ENCODE measurements around the gene MALL.
"Not testable (repeated sequence)": the region's sequence is repeated elsewhere in the genome, so short reads cannot be mapped to it uniquely, and the experiment has no call there.

The MALL gene
- 0 reads per million in 2 donors for total RNA-seq

DNA sequence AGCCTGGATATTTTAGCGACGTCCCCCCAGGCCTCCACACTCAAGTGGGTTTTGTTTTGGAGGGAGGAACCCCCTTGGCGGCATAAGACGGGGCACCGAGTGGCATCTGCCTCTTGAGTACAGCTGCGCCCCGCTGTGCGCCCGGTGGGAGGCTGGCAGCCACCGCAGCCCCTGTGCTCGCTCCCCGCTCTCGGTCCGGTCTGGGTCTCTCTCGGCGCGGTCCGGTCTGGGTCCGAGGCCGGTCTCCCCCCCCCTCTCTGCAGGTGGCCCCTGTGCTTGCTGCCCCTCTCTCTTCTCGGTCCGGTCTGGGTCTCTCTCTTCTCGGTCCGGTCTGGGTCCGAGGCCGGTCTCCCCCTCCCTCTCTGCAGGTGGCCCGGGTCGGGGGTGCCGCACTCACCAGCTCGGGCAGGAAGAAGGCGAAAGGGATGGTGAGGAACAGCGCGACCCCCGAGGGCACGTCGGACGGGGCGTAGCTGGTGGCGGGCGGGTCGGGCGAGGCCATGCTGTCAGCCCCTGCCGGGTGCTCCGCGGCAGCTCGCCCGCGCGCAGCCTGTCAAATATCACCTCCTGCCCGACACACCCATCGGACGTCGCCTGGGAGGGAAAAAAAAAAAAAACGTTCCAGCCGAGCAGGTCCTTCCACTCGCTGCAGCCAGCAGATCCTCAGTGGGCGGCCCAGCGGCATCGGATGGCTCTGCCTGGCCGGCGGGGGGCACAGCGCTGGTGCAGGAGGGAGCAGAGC lies at the start of gene MALL:
Gene MALL (minus strand): TSS at position 532 of the 742 bp plus-strand sequence. CDS start 30 bp downstream, at position 502.
- no peak for DNase-seq

DNA sequence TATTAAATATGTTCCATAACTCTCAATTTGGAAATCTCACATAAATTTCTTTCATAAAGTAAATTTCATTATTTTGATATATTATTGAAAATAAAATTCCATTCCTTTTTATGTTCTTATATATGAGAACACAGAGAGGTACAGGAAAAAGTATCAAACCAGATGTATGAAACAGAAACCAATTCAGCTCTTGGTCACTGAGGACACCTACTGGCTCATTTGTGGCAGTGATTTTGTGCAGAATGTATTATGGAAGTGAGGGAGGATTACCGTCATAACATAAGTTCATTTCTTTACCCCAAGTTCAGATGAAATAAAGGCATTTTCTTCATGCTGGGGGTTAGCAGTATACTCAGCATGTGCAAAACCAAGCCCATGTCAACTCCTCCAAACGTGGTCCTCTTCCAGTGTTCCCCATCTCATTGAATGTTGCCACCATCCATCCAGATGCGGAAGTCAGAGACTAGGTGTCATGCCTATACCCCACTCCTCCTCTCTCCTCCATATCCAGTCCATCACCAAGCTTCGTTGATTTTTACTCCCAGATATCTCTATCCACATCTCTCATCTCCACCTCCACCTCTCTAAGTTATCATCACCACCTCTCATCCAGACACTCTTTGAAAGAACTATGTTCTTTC lies 41.7 kb upstream of the MALL start:
- no peak for DNase-seq

DNA sequence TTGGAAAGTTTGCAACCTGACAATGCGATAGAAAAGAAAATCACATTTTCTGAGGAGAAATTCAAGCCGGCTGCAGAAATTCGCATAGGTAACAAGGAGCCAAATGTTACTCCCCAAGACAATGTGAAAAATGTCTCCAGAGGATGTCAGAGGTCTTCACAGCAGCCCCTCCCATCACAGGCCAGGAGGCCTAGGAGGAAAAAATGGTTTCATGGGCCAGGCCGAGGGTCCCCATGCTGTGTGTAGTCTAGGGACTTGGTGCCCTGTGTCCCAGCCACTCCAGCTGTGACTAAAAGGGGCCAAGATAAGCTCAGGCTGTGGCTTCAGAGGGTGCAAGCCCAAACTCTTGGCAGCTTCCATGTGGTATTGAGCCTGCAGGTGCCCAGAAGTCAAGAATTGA lies 39.2 kb upstream of the MALL start:
- DNase-seq, result not testable (repeated sequence)

DNA sequence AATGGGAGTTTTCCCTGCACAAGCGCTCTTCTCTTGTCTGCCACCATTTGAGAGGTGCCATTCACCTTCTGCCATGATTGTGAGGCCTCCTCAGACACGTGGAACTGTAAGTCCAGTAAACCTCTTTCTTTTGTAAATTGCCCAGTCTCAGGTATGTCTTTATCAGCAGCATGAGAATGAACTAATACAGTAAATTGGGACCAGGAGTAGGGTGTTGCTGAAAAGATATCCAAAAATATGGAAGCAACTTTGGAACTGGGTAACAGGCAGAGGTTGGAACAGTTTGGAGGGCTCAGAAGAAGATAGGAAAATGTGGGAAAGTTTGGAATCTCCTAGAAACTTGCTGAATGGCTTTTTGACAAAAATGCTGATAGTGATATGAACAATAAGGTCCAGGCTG lies 38.6 kb upstream of the MALL start:
- not testable (repeated sequence) for DNase-seq

DNA sequence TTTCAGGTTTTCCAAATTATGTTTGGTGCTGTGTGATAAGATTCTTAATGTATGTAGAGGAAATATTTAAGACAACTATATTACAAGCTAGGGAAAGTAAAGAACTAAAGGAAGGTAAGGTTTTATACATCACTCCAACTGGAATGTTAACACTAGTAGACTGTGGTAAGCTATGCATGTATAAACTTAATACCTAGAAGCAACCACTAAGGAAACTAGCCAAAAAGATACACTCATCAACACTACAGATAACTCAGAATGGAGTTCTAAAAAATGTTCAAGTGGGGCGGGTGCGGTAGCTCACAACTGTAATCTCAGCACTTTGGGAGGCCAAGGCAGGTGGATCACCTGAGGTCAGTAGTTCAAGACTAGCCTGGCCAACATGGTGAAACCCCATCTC lies 37.8 kb upstream of the MALL start:
- no peak for DNase-seq

DNA sequence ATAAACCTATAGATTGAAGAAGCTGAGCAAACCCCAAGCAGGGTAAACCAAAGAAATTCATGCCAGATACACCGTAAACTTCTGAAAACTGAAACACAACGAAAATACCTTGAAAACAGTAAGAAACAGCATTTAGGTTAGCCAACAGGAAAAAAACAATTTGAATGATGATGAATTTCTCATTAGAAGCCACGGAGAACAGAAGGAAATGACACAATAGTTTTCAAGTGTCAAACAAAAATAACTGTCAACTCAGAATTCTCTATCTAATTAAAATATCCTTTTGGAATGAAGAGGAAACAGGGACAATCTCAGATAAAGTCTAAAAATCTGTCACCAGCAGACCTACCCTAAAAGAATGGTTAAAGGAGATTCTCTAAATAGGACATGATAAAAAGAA lies 37.3 kb upstream of the MALL start:
- no peak for DNase-seq

DNA sequence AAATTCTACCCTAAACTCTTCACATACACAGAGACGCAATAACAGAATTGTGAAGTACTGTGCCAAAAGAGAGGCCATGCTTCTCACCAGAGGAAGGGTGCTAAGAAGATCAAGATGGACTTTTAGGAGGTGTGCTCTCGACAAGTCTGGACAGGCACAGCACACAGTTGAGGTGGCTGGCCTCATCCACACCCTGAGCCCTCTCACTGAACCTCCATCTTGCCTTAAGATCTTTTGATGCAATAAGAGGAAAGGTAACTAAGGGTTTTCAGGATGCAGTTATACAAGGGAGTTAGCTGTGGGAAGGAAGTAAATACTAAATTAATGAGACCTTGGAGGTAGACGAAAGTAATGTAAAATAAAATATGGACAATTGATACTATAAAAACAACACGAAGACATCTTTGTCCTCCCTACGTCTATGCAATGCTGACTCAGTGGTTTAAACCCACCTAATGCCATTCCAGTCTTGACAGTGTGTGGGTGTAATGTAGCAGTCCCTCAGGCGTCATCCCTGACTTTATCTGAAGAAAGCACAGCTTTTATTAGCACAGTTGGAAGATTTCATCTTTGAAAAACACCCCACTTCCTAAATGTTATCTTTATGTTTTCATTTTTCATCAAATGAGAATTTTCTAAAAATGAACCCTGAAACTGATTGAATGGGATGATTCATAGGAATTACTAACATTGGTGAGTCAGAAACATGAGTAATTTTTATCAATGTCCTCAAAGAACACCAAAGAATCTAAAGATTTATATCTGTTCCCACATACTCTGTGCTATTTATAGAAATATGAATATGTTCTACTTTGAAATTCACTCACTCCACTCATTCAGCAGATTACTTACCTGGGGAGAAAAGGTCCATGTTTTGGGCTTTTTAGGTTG lies 34.0 kb upstream of the MALL start:
- DNase-seq, result no peak

DNA sequence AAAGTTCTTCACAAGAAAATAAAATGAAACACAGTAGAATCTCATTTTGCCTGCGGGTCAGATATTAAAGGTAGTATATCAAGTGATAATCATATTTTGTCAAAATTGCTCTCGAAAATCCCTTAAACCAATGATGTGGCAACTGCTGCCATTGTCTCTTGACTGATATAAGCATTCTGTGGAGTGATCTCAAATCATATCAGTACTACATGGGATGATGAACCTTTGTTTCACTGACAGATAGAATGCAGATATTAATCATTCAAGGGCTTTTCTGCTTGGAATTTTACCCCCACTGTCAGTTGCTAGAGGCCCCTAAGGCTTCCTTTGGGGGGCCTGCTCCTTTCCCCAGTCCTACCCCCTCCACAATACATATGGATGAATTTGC lies 31.3 kb upstream of the MALL start:
- DNase-seq, result no peak

DNA sequence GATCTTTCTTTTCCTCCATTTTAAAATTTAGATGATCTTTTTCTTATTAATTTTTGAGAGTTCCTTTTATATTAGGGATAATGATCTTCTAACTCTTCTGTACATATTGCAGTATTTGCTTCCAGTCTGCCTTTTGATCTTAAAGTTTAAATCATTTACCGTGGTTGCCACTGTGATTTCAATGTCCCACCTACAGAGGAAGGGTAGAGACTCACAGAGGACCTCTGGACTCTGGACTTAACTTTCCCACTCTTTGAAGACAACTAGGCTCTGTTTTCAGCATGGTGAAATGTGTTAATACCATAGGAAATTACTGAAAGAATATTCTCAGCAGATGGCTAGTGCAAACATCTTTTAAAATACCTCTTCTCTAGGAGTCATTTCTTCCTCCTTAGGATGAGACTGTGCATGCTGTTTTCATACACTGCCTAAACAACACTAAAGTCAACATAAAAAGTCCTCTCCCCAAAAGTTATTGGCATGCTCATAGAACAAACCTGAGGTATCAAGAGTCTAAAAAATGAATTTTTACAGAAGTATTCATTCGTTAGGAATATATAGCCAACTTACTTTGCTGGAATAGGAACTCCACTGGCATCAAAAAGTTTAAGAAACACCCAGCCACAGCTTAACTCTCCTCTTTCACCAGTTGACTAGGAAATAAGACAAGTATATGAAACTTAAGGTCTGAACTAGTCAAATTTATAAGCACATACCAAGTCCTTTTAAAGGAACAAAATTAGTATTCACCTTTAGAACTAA lies 30.7 kb upstream of the MALL start:
- no peak for DNase-seq

DNA sequence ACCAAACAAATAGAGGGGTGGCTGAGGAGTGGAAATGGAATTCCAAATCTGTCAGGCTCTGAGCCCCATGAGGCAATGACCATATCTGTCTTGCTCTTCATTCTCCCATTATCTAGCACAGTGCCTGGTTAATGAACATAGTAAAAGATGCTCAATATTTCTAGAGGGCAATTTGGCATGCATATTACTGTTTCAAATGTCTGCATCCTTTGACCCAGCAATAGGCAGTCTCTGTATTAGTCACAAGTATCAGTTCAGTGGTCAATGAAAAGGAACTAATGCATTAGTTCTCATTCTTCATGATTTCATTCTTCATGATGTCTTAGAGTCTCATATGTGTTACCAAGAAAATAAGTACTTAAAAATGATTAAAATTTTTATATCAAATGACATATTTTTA lies 28.4 kb upstream of the MALL start:
- no peak for DNase-seq

DNA sequence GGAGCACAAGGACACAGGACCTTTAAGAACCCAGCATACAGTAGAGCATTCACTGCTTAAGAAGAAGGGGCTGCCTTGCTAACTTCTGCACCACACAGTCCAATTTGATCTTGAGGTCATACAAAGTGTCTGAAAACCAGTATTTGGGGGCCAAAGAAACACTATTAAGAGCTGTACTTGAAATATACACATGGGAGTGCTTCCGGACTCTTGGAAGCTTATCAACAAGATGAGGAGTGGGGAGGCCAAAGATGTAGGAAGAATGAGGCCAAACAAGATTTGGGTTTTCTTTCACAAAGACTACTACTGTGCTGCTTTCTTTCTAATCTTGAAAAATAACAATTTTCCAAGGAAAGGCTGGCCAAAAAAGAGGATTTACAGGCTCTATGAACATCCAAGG lies 24.8 kb upstream of the MALL start:
- no peak for DNase-seq

DNA sequence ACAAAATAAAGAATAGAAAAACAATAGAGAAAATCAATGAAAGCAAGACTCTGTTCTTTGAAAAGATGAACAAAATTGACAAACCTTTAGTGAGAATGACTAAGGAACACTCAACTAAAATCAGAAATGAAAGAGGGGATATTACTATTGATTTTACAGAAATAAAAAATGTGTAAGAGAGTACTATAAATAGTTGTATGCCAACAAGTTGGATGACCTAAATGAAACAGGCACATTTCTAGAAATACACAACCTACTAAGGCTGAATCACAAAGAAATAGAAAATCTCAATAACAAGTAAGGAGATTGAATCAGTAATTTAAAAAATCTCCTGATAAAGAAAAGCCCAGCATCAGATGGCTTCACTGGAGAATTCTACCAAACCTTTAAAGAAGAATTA lies 18.4 kb upstream of the MALL start:
- DNase-seq, result no peak

DNA sequence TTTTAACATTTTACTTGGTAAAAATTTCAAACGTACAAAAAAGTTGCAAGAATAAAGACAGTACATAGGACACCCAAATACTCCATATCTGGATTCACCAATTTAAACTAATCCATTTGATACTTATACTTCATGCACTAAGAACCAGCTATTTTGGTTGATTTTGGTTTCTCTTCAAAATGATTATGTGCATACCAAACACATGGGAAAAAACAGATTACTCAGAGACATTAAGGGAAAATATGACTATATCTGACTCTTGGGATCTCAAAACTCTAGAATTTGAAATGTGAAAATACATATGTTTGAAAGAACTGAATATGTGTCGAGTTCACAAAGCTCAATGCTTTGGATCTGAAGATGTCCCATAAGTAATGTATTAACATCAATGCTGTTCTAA lies 15.5 kb upstream of the MALL start:
- no peak for DNase-seq

DNA sequence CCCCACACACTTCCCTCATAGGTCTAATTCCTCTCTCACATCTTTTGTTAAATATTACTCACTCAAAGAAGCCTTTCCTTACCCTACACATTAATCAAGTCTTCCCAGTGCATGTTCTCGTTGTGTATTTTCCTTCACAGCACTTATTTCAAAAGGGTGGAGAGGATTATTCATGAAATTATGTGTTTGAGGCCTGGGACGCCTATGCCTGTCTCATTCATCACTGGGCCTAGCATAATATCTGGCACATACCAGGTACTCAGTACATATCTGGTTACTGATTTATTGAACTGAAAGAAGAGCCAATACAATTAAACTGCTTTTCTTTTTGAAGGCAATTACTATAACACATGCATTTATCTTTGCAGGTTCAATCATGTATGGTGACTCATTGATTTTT lies 15.1 kb upstream of the MALL start:
- no peak for DNase-seq

DNA sequence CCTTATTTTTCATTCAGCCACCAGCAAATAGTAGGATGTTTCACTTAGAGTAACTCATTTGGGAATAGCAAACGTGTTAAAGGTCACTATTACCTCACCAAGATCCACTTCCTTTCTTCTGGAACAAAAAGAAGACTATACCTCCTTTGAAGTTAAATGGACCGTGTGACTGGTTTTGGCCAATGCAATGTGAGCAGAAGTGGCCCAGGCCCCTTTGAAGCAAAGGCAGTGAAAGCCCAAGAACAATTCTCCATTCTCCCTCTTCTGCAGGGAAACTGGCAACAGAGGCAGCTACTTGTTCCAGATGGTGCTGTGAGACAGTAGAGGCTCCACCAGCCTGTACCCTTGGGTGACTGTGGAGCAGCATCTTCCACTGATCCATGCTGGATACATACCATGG lies 11.3 kb upstream of the MALL start:
- DNase-seq, result no peak

DNA sequence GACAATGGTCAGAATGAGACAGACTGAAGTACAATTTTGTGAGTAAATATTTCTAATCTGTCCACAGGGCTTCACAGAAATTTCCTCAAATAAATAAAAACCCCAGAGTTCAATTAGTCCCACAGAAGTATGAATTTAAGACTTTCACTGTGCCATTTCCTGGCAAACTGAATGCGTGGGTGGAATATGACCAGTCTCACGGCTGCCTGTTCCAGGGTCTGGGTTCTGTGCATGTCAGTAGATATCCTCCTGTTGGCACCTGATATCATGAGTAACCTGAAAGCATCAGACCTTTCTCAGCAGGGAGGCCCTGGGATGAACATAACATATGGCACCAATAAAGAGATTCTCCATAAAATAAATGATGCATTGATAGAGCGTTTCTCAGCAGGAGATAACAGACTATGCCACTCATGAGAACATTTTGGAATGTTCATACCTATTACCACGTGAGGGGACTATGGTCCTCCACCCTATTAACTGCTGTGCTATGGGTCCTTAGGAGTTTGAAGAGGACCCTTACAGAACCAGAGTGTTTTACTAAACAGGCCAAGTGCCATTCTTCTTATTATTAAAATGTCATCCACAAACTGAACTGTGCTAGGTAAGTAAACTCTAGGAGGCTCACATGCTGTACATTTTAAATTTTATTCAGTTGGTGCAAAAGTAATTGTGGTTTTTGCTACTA lies 10.6 kb upstream of the MALL start:
- no peak for DNase-seq

DNA sequence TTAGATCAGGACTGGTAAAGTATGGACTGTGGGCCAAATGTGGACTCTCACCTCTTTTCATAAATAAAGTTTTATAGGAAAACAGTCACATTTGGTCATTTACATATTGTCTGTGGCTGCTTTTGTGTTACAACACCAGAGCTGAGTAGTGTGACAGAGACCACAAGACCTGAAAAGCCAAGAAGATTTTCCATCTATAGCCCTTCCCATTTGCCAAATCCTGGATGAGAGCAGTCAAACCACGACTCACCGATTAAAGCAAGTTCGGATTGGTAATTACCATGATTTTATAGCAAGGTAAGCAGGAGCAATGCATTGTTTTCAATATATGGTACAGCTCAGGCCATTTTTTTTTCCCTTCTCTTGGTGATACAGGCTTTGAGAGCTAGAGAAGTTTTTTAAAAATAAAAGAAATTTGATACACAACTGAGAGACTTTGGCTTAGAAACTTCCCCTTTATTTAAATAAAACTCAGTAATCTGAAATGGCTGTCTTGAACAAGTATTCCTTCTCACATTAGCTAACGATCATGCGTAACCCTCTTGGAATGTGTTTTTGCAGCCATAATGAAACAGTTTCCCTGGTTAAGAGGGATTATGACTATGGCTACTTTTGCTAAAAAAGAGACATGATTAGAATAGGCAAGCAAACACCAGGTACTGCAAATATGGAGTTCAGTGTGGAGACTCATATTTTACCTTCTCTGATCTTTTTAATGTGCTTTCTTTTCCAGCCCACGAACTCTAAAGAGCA lies 9.5 kb upstream of the MALL start:
- no peak for DNase-seq

DNA sequence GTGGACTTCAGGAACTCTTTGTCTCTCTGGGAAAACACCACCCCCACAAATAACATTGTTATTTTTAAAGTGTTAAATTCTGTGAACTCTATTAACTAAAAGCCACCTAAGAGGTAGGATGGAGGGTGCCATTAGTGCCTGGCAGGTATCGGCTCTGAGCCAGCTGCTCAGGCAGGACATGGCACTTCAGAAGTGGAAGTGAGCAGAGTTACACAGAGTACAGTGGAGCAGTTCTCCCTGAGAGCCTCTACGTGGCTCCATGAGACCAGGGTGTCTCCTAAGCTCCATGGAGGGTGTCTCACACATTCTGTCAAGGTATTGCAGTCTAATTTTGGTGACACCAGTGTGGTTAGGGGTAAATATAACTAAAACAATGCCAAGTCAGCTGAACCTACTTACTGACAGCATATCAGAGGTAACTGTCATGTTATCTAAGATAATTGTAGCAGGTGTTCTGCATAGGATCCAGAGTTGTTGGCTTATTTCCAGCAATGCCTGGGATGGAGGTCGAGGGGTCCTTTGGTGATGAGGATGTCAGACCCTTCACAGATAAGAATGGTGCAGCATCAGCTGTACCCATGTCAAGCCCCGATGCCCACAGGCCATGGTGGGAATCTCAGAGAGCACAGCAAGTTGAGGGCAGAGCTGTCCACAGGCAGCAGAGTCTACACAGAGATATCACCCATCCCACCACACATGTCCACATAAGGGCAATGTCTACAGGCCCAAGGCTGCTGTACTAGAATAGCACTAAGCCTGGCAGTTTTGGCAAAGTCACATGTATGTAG lies 8.6 kb upstream of the MALL start:
- DNase-seq, result no peak

DNA sequence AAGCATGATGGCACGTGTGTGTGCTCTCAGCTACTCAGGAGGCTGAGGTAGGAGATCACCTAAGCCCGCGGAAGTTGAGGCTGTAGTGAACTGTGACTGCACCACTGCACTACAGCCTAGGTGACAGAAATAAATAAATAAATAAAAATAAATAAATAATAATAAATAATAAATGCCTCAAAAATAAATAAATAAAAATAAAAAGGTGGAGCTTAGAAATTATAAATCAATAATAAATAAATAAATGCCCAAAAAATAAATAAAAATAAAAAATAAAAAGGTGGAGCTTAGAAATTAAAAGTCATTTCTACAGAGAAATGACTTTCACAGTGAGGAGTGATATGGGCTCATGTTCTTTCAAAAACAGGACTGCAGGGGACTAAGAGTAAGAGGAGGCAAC lies 6.0 kb upstream of the MALL start:
- DNase-seq, result no peak

DNA sequence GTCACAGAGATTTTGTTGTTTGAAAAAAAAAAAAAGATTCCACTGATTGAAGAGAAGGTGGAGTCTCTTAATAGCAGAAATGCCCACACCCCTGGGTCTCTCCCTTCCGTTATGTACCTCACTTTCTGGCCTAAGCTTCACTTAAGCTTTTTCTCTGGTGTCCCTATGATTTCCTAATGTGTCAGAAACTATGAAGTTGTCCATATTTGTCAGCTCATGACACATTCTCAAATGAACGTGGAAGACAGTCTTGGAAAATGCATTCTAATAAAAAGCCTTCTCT lies 5.4 kb upstream of the MALL start:
- DNase-seq, result no peak
